DOHH2 (cell line): ENCODE measurements around the gene PCYT2.

Experiments used
- CTCF ChIP-seq: fragments of 200-600 bp; sonication (generic); IDR thresholded peaks from one replicate; pipeline ENCODE4 v1.5.1; 2014; ENCODE audit warnings: antibody characterized with exemption, mild to moderate bottlenecking, low read depth, low read length; ENCODE audit not compliant: poor library complexity, severe bottlenecking
- EZH2phosphoT487 ChIP-seq: fragments of 200-600 bp; sonication (generic); IDR thresholded peaks from 2 replicates; pipeline ENCODE4 v1.6.1; 2017; ENCODE audit warnings: borderline replicate concordance, mild to moderate bottlenecking, antibody characterized with exemption, low read length, moderate library complexity, mixed read lengths

- TF ChIP-seq CTCF (no peak), EZH2phosphoT487 (no peak)
These were observed 9.8 kb downstream of the PCYT2 start for GRCh38 chr17:81901167-81902022.
